ENCODE results near the gene AKAP8. TPM values are rescaled to one million over a fixed set of nuclear protein-coding genes. Genes with fewer than 3 reads are reported as not detected.

The AKAP8 gene
- total RNA-seq, 1 experiment from 2014 or later: 50.8 TPM

GRCh38 chr19:15307169-15307568 lies 72.4 kb downstream of the AKAP8 start:
- Histone ChIP-seq H3K9me3 (ENCODE audit: control insufficient read depth, insufficient read depth, low read depth, low read length) (no peaks in the 10 kb centered on the region), H3K27ac (ENCODE audit: low read length) (no peak overlapping the region), H3K4me3 (ENCODE audit: low read depth in 2 of 2, low read length in 2 of 2) (no peak overlapping the region), H3K4me1 (ENCODE audit: control insufficient read depth, insufficient read depth, low read length) (peaks cover 36% of the 10 kb centered on the region), H3K36me3 (ENCODE audit: control insufficient read depth, insufficient read depth, low read length) (no peaks in the 10 kb centered on the region), H3K27me3 (ENCODE audit: control insufficient read depth, insufficient read depth, low read length) (no peaks in the 10 kb centered on the region)
- ChIA-PET POLR2A (no interaction called here), CTCF (no interaction called here)
- no peak for DNase-seq (ENCODE audit: low read depth, low spot score)
- TF ChIP-seq CTCF (IDR thresholded peaks at IDR 0.05): no peak
- no peak for TF ChIP-seq TCF7L2 (IDR thresholded peaks at IDR 0.05; ENCODE audit: low read depth, low read length)
- no peak for TF ChIP-seq SIN3A (IDR thresholded peaks at IDR 0.05; ENCODE audit: borderline replicate concordance, insufficient read depth, low read depth, low read length)
- TF ChIP-seq POLR2AphosphoS5 (IDR thresholded peaks at IDR 0.05; ENCODE audit: low read depth, low read length): no peak
- TF ChIP-seq REST (IDR thresholded peaks at IDR 0.05; ENCODE audit: insufficient read depth in 1 of 2, low read depth in 2 of 2, low read length in 1 of 2): no peak
- intact Hi-C loops (cut with micrococcal nuclease; ENCODE audit: unreplicated experiment) (no loop called here), in situ Hi-C loops (cut with HindIII; ENCODE audit: low pct_unique_long_range_greater_than_20kb, low sequenced_read_pairs) (no loop called here)
- ATAC-seq: no peak
- no TSS peak for BruUV-seq (replicated peaks)

- H3K27ac ChIP-seq (ENCODE audit: low read length): no peak overlapping the region
- in situ Hi-C loops (cut with HindIII; ENCODE audit: low pct_unique_long_range_greater_than_20kb, low sequenced_read_pairs) (no loop called here), intact Hi-C loops (cut with micrococcal nuclease; ENCODE audit: unreplicated experiment) (no loop called here)
- no peaks in the 10 kb centered on the region for H3K9me3 ChIP-seq (ENCODE audit: control insufficient read depth, insufficient read depth, low read depth, low read length)
- no peak overlapping the region for H3K4me3 ChIP-seq (ENCODE audit: low read depth in 2 of 2, low read length in 2 of 2)
- TF ChIP-seq SIN3A (IDR thresholded peaks at IDR 0.05; ENCODE audit: borderline replicate concordance, insufficient read depth, low read depth, low read length) (no peak), POLR2AphosphoS5 (IDR thresholded peaks at IDR 0.05; ENCODE audit: low read depth, low read length) (no peak), TCF7L2 (IDR thresholded peaks at IDR 0.05; ENCODE audit: low read depth, low read length) (no peak), REST (IDR thresholded peaks at IDR 0.05; ENCODE audit: insufficient read depth in 1 of 2, low read depth in 2 of 2, low read length in 1 of 2) (no peak), CTCF (IDR thresholded peaks at IDR 0.05) (no peak)
- ChIA-PET CTCF (no interaction called here), POLR2A (interaction anchor here (0.7 kb wide), 1 partner anchor 12 kb away, joined by 3 read pairs; no protein-coding TSS in a partner anchor)
- peaks cover 42% of the 10 kb centered on the region for H3K4me1 ChIP-seq (ENCODE audit: control insufficient read depth, insufficient read depth, low read length)
- no peaks in the 10 kb centered on the region for H3K27me3 ChIP-seq (ENCODE audit: control insufficient read depth, insufficient read depth, low read length)
- DNase-seq (ENCODE audit: low read depth, low spot score) (no peak), ATAC-seq (no peak)
- TSS peak; percentile 29 for BruUV-seq (replicated peaks)
- no peaks in the 10 kb centered on the region for H3K36me3 ChIP-seq (ENCODE audit: control insufficient read depth, insufficient read depth, low read length)
Observed at GRCh38 chr19:15305582-15306334, 73.8 kb downstream of the AKAP8 start.
